IPS-NIHi11 (cell line): ENCODE results near the gene ZNF432.
"Not testable (repeated sequence)": the region's sequence is repeated elsewhere in the genome, so short reads cannot be mapped to it uniquely, and the experiment has no call there.

Source experiments
- DNase-seq: peaks from one replicate; pipeline ENCODE4 v3.0.0; 2012; ENCODE audit warnings: mixed read lengths, low spot score

Gene ZNF432

DNA sequence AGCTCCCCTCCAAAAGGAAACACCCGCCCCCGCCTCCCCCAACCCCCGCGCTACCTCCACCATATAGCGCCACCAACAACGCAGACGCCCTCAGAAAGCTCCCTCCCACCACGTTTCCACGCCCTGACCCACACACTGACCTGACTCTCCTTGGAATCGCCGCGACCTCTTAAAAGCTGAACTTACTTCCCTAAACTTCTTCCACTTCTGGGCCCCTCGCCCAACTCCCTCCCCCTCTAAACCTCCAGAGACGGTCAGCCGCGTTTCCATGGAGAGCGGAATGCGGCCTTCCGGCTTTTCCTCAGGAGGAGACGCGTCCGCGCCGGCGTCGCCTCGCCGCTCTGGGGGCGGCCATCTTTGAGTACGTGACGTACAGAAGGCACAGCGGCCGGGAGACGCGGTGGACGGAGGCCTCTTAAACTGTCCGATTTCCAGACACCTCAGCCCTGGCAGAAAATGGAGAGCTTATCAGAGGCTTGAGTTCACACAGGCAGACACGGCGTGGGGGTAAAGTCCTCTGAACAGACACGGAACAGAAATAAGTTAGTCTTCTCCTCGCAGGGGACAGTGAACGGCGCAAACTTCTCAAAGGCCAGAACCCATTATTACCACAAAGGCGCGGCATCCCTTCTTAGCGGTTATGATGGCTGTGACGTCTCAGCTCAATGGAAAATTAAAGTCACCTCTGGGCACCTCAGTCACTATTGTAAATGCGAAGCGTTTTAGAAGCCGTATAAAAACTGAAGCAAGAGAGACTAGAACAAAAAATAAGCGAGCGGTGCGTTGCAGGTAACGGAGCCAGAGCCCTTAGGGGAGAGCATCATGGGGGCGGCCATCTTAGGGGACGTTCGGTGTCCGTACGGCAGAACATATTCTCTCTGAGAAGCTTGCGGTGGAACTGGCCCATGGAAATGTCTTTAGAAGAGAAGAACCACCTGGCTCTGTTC is at the start of gene ZNF432:
Gene ZNF432, minus strand, starts transcription at position 284 of the 947 bp plus-strand sequence. CDS start 1,970 bp downstream, outside the sequence.
- peak; percentile 94 for DNase-seq

DNA sequence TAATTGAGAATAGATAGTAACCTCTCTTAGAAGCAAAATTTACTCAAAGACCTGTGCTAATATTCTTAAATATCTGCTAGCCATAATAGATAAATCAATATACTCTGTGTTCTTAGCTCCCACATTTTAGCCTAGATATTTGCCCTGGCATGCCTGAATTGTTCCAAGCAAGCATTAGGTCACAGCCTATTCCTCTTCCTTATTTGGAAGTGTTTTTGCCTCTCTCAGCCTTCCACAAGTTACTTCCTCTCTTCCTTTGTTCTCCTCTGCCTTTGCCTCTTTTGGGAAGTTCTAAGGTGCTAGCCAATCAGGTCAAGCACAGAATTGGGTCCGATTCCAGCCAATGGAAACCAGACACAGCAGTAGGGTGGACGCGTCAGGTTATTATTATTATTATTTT is 47.8 kb upstream of the ZNF432 start:
- DNase-seq, result not testable (repeated sequence)

DNA sequence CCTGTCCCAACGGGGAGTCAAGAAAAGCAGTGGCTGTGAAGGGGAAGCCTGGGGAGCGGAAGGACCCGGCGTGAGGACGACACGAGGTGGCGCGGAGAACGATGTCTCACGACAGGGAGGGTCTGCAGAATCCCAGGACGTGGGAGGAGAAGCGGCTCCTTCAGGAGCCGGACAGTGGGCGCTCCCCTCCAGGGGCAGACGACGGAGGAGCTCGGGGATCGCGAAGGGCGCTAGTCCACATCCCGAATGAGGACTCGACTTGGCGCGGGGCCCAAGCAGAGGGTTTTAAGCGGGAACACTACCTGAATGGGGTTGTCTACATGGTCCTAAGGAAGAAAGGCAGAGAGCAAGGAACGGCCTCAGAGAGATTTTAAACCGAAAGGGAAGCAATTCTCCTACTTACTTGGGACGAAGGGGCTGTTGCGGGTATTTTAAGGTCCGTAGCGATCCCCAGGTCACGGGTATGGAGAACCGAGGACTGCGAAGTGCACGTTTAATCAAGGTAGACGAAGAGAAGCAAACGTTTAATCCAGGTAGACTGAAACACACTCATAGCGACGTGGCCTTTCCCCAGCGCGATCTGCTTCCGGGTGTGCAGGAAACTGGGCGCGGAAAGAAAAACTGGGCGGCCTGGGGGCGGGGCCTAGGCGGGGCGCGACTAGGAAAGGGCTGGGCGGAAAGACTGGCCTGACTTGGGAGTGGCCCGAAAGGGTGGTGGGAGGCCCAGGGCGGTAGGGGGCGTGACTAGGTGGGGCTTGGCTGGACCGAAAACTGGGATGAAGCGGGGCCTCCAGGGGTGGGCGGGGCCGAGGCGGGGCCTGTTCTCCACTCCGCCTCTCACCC is 46.8 kb upstream of the ZNF432 start, which contains the start of gene ZNF841:
Gene ZNF841, minus strand, starts transcription at position 594 of the 843 bp plus-strand sequence. CDS start 10,964 bp downstream, outside the sequence.
- DNase-seq, result peak; percentile 98

- DNase-seq, result no peak
These were observed 46.0 kb upstream of the ZNF432 start for GRCh38 chr19:52094526-52095130.

GRCh38 chr19:52086481-52086880 is 37.8 kb upstream of the ZNF432 start:
- no peak for DNase-seq

DNA sequence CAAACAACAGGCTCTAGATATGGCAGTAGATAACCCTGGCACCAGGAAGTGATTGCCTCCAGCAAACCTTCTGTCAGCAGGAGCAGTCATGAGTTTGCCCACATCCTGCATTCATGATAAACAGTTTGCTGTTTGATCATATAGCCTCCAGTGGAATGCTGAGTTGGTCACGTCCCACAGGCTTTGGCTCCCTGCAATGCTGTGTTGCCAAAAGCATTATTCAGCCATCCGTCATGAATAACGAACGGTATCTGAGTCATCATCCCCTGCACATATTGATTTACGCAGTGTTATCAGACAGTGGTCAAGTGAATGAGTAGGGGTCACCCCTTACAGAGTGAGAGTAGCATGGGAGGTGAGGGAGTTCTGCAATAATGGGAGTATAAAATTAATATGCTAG is 21.9 kb upstream of the ZNF432 start:
- DNase-seq, result no peak

- no peak for DNase-seq
These were observed 21.0 kb upstream of the ZNF432 start for GRCh38 chr19:52069653-52070052.

GRCh38 chr19:52066258-52066863 is 17.7 kb upstream of the ZNF432 start:
- no peak for DNase-seq

GRCh38 chr19:52065399-52065798 is 16.8 kb upstream of the ZNF432 start:
- no peak for DNase-seq

- DNase-seq, result not testable (repeated sequence)
These were observed 7.8 kb upstream of the ZNF432 start for GRCh38 chr19:52056480-52056879.

DNA sequence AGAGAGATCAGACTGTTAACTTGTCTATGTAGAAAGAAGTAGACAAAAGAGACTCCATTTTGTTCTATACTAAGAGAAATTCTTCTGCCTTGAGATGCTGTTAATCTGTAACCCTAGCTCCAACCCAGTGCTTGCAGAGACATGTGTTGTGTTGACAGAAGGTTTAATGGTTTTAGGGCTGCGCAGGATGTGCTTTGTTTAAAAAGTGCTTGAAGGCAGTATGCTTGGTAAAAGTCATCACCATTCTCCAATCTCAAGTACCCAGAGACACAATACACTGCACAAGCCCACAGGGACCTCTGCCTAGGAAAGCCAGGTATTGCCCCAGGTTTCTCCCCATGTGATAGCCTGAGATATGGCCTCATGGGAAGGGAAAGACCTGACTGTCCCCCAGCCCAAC is 3.1 kb upstream of the ZNF432 start:
- not testable (repeated sequence) for DNase-seq

- no peak for DNase-seq
These were observed 9.5 kb downstream of the ZNF432 start for GRCh38 chr19:52039169-52039568.

DNA sequence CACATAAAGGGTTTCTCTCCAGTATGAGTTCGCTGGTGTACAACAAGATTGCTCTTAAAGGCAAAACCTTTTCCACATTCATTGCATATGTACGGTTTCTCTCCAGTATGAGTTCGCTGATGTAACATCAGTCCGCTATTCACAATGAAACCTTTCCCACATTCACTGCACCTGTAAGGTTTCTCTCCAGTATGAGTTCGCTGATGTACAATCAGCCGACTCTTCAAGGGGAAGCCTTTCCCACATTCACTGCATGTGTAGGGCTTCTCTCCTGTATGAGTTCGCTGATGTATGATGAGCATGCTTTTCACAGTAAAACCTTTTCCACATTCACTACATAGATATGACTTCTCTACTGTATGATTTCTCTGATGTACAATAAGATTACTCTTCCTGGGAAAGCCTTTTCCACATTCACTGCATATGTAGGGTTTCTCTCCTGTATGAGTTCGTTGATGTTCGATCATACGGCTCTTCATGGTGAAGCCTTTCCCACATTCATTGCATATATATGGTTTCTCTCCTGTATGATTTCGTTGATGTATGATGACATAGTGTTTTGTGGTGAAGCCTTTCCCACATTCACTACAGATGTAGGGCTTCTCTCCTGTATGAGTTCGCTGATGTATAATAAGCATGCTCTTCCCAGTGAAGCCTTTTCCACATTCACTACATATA is 14.4 kb downstream of the ZNF432 start:
- DNase-seq, result no peak

- no peak for DNase-seq
These were observed 19.9 kb downstream of the ZNF432 start for GRCh38 chr19:52028780-52029123.

DNA sequence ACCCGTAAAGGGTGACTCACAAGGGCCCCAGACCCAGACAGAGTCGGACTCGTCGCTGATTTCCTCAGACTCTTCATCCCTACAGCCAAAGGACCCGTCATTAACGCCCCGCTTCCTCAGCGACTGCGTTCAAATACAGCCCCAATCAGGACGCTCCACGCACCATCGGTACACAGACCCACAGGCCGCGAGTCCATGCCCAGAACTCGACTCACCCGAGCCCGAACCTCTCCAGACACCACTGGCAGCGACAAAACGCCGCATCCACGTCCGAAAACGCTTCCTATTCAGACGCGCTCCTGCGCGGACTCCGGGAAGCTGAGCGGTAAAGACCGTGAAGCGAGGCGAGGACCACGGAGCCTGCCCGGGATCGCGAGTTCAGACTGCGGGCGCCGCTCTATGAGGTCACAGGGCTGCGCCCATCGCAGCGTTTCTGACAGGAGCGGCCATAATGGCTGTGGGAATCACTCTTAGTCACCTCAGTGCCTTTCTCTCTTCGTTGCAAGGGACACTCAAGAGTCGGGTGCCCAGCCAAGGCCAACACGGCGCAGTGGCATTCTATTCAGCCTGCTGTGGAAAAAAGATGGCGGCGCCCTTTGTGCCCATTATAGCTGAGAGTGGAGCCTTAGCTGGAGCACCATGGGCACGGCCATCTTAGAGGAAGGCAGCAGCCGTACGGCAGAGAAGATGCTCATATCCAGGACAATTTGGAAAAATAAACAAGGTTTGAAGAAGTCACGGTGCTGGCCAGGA is 20.4 kb downstream of the ZNF432 start, which contains the start of gene ZNF614:
Gene ZNF614, minus strand, starts transcription at position 353 of the 753 bp plus-strand sequence. CDS start 2,634 bp downstream, outside the sequence.
- DNase-seq, result peak; percentile 93

- not testable (repeated sequence) for DNase-seq
These were observed 22.2 kb downstream of the ZNF432 start for GRCh38 chr19:52026255-52026990.

GRCh38 chr19:52024478-52024877 is 24.2 kb downstream of the ZNF432 start:
- not testable (repeated sequence) for DNase-seq

GRCh38 chr19:52022193-52022592 is 26.4 kb downstream of the ZNF432 start:
- DNase-seq, result no peak

- no peak for DNase-seq
These were observed 28.1 kb downstream of the ZNF432 start for GRCh38 chr19:52020506-52020905.

GRCh38 chr19:52010674-52011073 is 38.0 kb downstream of the ZNF432 start:
- DNase-seq, result no peak
